Measurements from ENCODE around the gene TMEM144. TPM values are rescaled to one million over a fixed set of nuclear protein-coding genes. Genes with fewer than 3 reads are reported as not detected.

Gene TMEM144
- polyA plus RNA-seq, 1 donor from 2014 or later = 2.8 TPM

- H3K9me3 ChIP-seq (ENCODE audit: low read length) = no peaks in the 10 kb centered on the region
- peaks cover 3% of the 10 kb centered on the region for H3F3A ChIP-seq (ENCODE audit: insufficient read depth, low read length, poor library complexity, severe bottlenecking)
- H3K79me2 ChIP-seq (replicated peaks; ENCODE audit: insufficient read depth, low read length) = no peaks in the 10 kb centered on the region
- H3K27ac ChIP-seq (ENCODE audit: low read length) = no peak overlapping the region
- no peaks in the 10 kb centered on the region for H4K20me1 ChIP-seq (ENCODE audit: insufficient read depth)
- H3K27me3 ChIP-seq (ENCODE audit: insufficient read depth, low read depth, low read length) = no peaks in the 10 kb centered on the region
- H3K9ac ChIP-seq (ENCODE audit: low read length) = no peak overlapping the region
- TF ChIP-seq POLR2AphosphoS5 (IDR thresholded peaks at IDR 0.05) = no peak
- TF ChIP-seq EP300 (conservative IDR thresholded peaks at IDR 0.05; ENCODE audit: poor library complexity, severe bottlenecking) = no peak
- no peak for TF ChIP-seq RAD21 (conservative IDR thresholded peaks at IDR 0.05)
- no peak for TF ChIP-seq TAF1 (IDR thresholded peaks at IDR 0.05; ENCODE audit: low read depth)
- no peak for TF ChIP-seq CTCF (IDR thresholded peaks at IDR 0.05; ENCODE audit: poor library complexity, severe bottlenecking)
- no peak for TF ChIP-seq SMC3 (conservative IDR thresholded peaks at IDR 0.05; ENCODE audit: poor library complexity)
- no peak for TF ChIP-seq REST (IDR thresholded peaks at IDR 0.05; ENCODE audit: borderline replicate concordance)
- TF ChIP-seq EZH2 (IDR thresholded peaks at IDR 0.05; ENCODE audit: borderline replicate concordance, insufficient read depth, low read length, poor library complexity, severe bottlenecking) = no peak
- no peak overlapping the region for H3K4me2 ChIP-seq (ENCODE audit: low read length)
- no peaks in the 10 kb centered on the region for H3K36me3 ChIP-seq (ENCODE audit: insufficient read depth, low read length)
- no peaks in the 10 kb centered on the region for H3K9me2 ChIP-seq (ENCODE audit: insufficient read depth, low read length)
- H3K4me3 ChIP-seq (ENCODE audit: low read length) = no peak overlapping the region
- H2AFZ ChIP-seq (ENCODE audit: low read depth, low read length) = no peak overlapping the region
Observed at GRCh38 chr4:158201322-158201721, 9.0 kb upstream of the TMEM144 start.

GRCh38 chr4:158201876-158202275 lies 8.4 kb upstream of the TMEM144 start:
- TF ChIP-seq EP300 (conservative IDR thresholded peaks at IDR 0.05; ENCODE audit: poor library complexity, severe bottlenecking) (no peak), CTCF (IDR thresholded peaks at IDR 0.05; ENCODE audit: poor library complexity, severe bottlenecking) (no peak), RAD21 (conservative IDR thresholded peaks at IDR 0.05) (no peak), EZH2 (IDR thresholded peaks at IDR 0.05; ENCODE audit: borderline replicate concordance, insufficient read depth, low read length, poor library complexity, severe bottlenecking) (no peak), MXI1 (conservative IDR thresholded peaks at IDR 0.05; ENCODE audit: poor library complexity, severe bottlenecking) (no peak), TAF1 (IDR thresholded peaks at IDR 0.05; ENCODE audit: low read depth) (no peak), REST (IDR thresholded peaks at IDR 0.05; ENCODE audit: borderline replicate concordance) (no peak), SMC3 (conservative IDR thresholded peaks at IDR 0.05; ENCODE audit: poor library complexity) (no peak), POLR2AphosphoS5 (IDR thresholded peaks at IDR 0.05) (no peak)
- H3K9ac ChIP-seq (ENCODE audit: low read length) = no peak overlapping the region
- H2AFZ ChIP-seq (ENCODE audit: low read depth, low read length) = no peak overlapping the region
- H4K20me1 ChIP-seq (ENCODE audit: insufficient read depth) = no peaks in the 10 kb centered on the region
- no peaks in the 10 kb centered on the region for H3K9me3 ChIP-seq (ENCODE audit: low read length)
- H3K79me2 ChIP-seq (replicated peaks; ENCODE audit: insufficient read depth, low read length) = no peaks in the 10 kb centered on the region
- no peak overlapping the region for H3K4me2 ChIP-seq (ENCODE audit: low read length)
- no peaks in the 10 kb centered on the region for H3K27me3 ChIP-seq (ENCODE audit: insufficient read depth, low read depth, low read length)
- no peaks in the 10 kb centered on the region for H3K36me3 ChIP-seq (ENCODE audit: insufficient read depth, low read length)
- H3F3A ChIP-seq (ENCODE audit: insufficient read depth, low read length, poor library complexity, severe bottlenecking) = no peaks in the 10 kb centered on the region
- H3K27ac ChIP-seq (ENCODE audit: low read length) = no peak overlapping the region
- no peaks in the 10 kb centered on the region for H3K9me2 ChIP-seq (ENCODE audit: insufficient read depth, low read length)
- H3K4me3 ChIP-seq (ENCODE audit: low read length) = no peak overlapping the region
